CD14-positive monocyte (primary cell): Measurements from ENCODE around the gene RNF167. TPM values are rescaled to one million over a fixed set of nuclear protein-coding genes. Genes with fewer than 3 reads are reported as not detected.

ENCODE experiments used
- DNase-seq, 3 donors: peaks; one replicate each; pipeline ENCODE4 v3.0.0-alpha.2; 2011 to 2022
- H2AFZ ChIP-seq: 2 replicates; pipeline ENCODE4 v1.6.0; 2012; ENCODE audit warnings: mild to moderate bottlenecking, low read depth, low read length, inconsistent platforms; ENCODE audit not compliant: insufficient read depth, poor library complexity, severe bottlenecking
- H3K27ac ChIP-seq, 2 donors: 1 replicate in 1 of 2; 2 replicates in 1 of 2; pipeline ENCODE4 v1.5.1; 2012 to 2013; ENCODE audit warnings: low read length in 2 of 2, control low read depth in 1 of 2, inconsistent platforms in 1 of 2, low read depth in 1 of 2, mild to moderate bottlenecking in 1 of 2
- H3K27me3 ChIP-seq, 2 donors: one replicate each; pipeline versions ENCODE4 v1.6.0 to v1.6.1; 2011 to 2013; ENCODE audit warnings: low read length in 2 of 2; ENCODE audit not compliant: control insufficient read depth in 2 of 2, insufficient read depth in 2 of 2
- H3K36me3 ChIP-seq, 2 donors: replicated peaks in 1 of 2; 1 replicate in 1 of 2; 2 replicates in 1 of 2; pipeline versions ENCODE4 v1.5.1 to v1.6.1; 2012 to 2013; ENCODE audit warnings: low read length in 2 of 2, control low read depth in 1 of 2, inconsistent platforms in 1 of 2, mild to moderate bottlenecking in 1 of 2; ENCODE audit not compliant: insufficient read depth in 2 of 2, control insufficient read depth in 1 of 2
- H3K4me1 ChIP-seq, 2 donors: 1 replicate in 1 of 2; 2 replicates in 1 of 2; pipeline versions ENCODE4 v1.5.1 to v1.6.1; 2012 to 2013; ENCODE audit warnings: low read length in 2 of 2, control low read depth in 1 of 2, inconsistent platforms in 1 of 2, mild to moderate bottlenecking in 1 of 2, moderate library complexity in 1 of 2; ENCODE audit not compliant: insufficient read depth in 2 of 2, control insufficient read depth in 1 of 2
- H3K4me2 ChIP-seq: replicated peaks from 2 replicates; pipeline ENCODE3; 2012; ENCODE audit warnings: low read length, moderate library complexity, mild to moderate bottlenecking; ENCODE audit not compliant: poor library complexity, severe bottlenecking; ENCODE audit errors: extremely low read depth
- H3K4me3 ChIP-seq, 3 experiments: fragments of 200-600 bp in 1 of 3; sonication (generic) in 1 of 3; replicated peaks in 1 of 3; 1 replicate in 2 of 3; 2 replicates in 1 of 3; pipeline ENCODE4 v1.5.1; 2011 to 2013; ENCODE audit warnings: low read length in 3 of 3, mild to moderate bottlenecking in 3 of 3, control low read depth in 2 of 3, low read depth in 2 of 3, inconsistent platforms in 1 of 3, moderate library complexity in 1 of 3
- H3K79me2 ChIP-seq: 2 replicates; pipeline ENCODE4 v1.6.0; 2012; ENCODE audit warnings: mild to moderate bottlenecking, control low read depth, inconsistent platforms, low read length, moderate library complexity; ENCODE audit not compliant: insufficient read depth
- H3K9ac ChIP-seq: 2 replicates; pipeline ENCODE4 v1.6.0; 2017; ENCODE audit warnings: low read length, mild to moderate bottlenecking; ENCODE audit not compliant: insufficient read depth, poor library complexity, severe bottlenecking
- H3K9me3 ChIP-seq, 2 donors: replicated peaks in 1 of 2; 1 replicate in 1 of 2; 2 replicates in 1 of 2; pipeline versions ENCODE4 v1.5.1 to v1.6.1; 2012 to 2013; ENCODE audit warnings: low read length in 2 of 2, control low read depth in 1 of 2; ENCODE audit not compliant: control insufficient read depth in 1 of 2, insufficient read depth in 1 of 2
- H4K20me1 ChIP-seq: 2 replicates; pipeline ENCODE4 v1.6.0; 2012; ENCODE audit warnings: mild to moderate bottlenecking, low read length, control low read depth, moderate library complexity; ENCODE audit not compliant: insufficient read depth
- H3K27ac Mint-ChIP-seq, 7 donors: one replicate each; pipeline ENCODE4 v1.8.0; 2020; ENCODE audit warnings: mild to moderate bottlenecking in 7 of 7, mixed read lengths in 7 of 7, moderate library complexity in 6 of 7, inconsistent platforms in 2 of 7
- H3K27me3 Mint-ChIP-seq, 3 donors: one replicate each; pipeline ENCODE4 v1.8.0; 2021 to 2022; ENCODE audit warnings: low read depth in 3 of 3, mild to moderate bottlenecking in 3 of 3, mixed read lengths in 3 of 3, moderate library complexity in 3 of 3, inconsistent platforms in 1 of 3
- H3K36me3 Mint-ChIP-seq, 2 donors: one replicate each; pipeline ENCODE4 v1.8.0; 2020; ENCODE audit warnings: mixed read lengths in 2 of 2, inconsistent platforms in 1 of 2, mild to moderate bottlenecking in 1 of 2
- H3K4me1 Mint-ChIP-seq: one replicate; pipeline ENCODE4 v1.8.0; 2020; ENCODE audit warnings: mild to moderate bottlenecking, mixed read lengths
- H3K4me3 Mint-ChIP-seq, 2 donors: one replicate each; pipeline ENCODE4 v1.8.0; 2020; ENCODE audit warnings: mild to moderate bottlenecking in 2 of 2, mixed read lengths in 2 of 2, moderate library complexity in 1 of 2
- H3K9me3 Mint-ChIP-seq, 7 donors: one replicate each; pipeline ENCODE4 v1.8.0; 2020 to 2022; ENCODE audit warnings: mixed read lengths in 7 of 7, mild to moderate bottlenecking in 6 of 7, moderate library complexity in 6 of 7, inconsistent platforms in 2 of 7
- WGBS: methylation state at CpG from one replicate; pipeline ENCODE4 v1.1.5; 2013; ENCODE audit warnings: missing lambda C conversion rate; ENCODE audit not compliant: insufficient coverage; 5-methylcytosine and 5-hydroxymethylcytosine counted together
- intact Hi-C, 2 donors: fragments of 100-400 bp; cut with micrococcal nuclease; formaldehyde crosslinking; loops; one replicate each; pipeline versions ENCODE4 v1.15.0 to v1.15.1; 2023
- polyA plus RNA-seq, 3 donors: library from polyadenylated mRNA; depleted of rRNA in 1 of 3; unstranded in 2 of 3; stranded (reverse) in 1 of 3; fragments of 300-500 nt in 2 of 3; fragments of >200 nt in 1 of 3; fragmentation: Illumina TruSeq in 2 of 3; gene quantifications; 1 replicate in 2 of 3; 2 replicates in 1 of 3; pipeline ENCODE4 v1.2.3, GENCODE V29; 2012 to 2021
- TF ChIP-seq, protein P1 (sequence below): fragments of 200-600 bp; IDR thresholded peaks from one replicate; pipeline ENCODE4 v1.8.0; 2022; ENCODE audit warnings: antibody characterized with exemption, mild to moderate bottlenecking

The RNF167 gene
- polyA plus RNA-seq, 3 donors: 17.2 to 105 (median 20.6) TPM

DNA sequence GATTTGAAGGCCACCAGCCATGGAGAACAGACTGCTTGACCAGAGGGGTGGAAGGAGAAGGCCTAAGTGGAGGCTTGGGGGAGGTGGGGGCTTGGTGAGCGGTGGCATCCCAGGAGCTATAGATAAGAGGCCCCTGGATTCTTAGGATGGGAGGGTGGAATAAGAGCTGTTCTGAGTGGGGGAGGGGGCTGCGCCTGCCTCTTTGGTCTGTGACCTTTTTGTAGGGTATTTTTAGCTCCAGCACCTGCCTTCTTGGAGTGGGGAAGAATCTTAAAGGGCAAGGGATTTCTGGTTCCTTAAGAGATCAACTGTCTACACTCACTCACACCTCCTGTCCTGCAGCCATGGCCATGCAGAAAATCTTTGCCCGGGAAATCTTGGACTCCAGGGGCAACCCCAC lies 11.4 kb downstream of the RNF167 start:
- H2AFZ ChIP-seq: no peak overlapping the region
- H3K4me2 ChIP-seq: no peak overlapping the region
- Mint-ChIP-seq H3K27ac (peak overlapping the region in 4 of 7 donors; percentile 61 to 98 (median 94)), H3K4me1 (peaks cover 22% of the 10 kb centered on the region), H3K4me3 (no peak overlapping the region), H3K27me3 (peaks cover 2 to 8% (median 3%) of the 10 kb centered on the region in 3 donors), H3K36me3 (peaks cover 4 to 10% of the 10 kb centered on the region in 2 donors), H3K9me3 (no peaks in the 10 kb centered on the region)
- intact Hi-C loops: loop anchor here in 1 of 2 donors (5.0 kb wide), 1 partner anchor 36 kb away; the partner anchor contains the start of gene CAMTA2
- TF ChIP-seq, protein P1, sequence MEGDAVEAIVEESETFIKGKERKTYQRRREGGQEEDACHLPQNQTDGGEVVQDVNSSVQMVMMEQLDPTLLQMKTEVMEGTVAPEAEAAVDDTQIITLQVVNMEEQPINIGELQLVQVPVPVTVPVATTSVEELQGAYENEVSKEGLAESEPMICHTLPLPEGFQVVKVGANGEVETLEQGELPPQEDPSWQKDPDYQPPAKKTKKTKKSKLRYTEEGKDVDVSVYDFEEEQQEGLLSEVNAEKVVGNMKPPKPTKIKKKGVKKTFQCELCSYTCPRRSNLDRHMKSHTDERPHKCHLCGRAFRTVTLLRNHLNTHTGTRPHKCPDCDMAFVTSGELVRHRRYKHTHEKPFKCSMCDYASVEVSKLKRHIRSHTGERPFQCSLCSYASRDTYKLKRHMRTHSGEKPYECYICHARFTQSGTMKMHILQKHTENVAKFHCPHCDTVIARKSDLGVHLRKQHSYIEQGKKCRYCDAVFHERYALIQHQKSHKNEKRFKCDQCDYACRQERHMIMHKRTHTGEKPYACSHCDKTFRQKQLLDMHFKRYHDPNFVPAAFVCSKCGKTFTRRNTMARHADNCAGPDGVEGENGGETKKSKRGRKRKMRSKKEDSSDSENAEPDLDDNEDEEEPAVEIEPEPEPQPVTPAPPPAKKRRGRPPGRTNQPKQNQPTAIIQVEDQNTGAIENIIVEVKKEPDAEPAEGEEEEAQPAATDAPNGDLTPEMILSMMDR: no peak
- H3K36me3 ChIP-seq: peaks cover 4% of the 10 kb centered on the region in 2 donors
- no peak for DNase-seq
- H3K4me3 ChIP-seq: no peak overlapping the region
- peaks cover 19% of the 10 kb centered on the region for H4K20me1 ChIP-seq
- H3K79me2 ChIP-seq: peaks cover 27% of the 10 kb centered on the region
- peaks cover 18 to 35% of the 10 kb centered on the region in 2 donors for H3K4me1 ChIP-seq
- 92% methylated on average over 2 of the region's 3 CpGs for WGBS
- no peak overlapping the region for H3K9ac ChIP-seq
- H3K9me3 ChIP-seq: no peaks in the 10 kb centered on the region
- H3K27me3 ChIP-seq: no peaks in the 10 kb centered on the region
- no peak overlapping the region for H3K27ac ChIP-seq

DNA sequence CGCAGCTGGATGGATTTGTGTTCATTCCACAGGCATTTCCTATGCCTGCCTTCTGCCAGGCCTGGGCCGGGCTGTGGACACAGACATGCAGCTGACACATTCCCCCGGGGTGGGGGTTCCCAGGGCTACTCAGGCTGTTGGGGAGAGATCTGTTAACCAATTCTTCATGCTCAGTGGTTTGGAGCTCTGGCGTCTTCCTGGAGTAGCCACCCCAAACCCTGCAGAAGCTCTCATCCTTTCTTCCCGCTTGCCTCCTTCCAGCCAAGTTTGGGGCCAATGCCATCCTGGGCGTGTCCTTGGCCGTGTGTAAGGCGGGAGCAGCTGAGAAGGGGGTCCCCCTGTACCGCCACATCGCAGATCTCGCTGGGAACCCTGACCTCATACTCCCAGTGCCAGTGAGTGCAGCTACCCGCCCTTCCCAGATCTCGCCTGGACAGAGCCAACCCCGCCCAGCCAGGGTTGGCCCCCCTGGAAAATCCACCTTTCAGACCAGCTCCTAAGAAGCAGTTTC lies 13.4 kb downstream of the RNF167 start:
- Mint-ChIP-seq H3K36me3 (peaks cover 5 to 13% of the 10 kb centered on the region in 2 donors), H3K4me3 (no peak overlapping the region), H3K9me3 (no peaks in the 10 kb centered on the region), H3K4me1 (peaks cover 19% of the 10 kb centered on the region), H3K27me3 (peaks cover 2 to 3% (median 3%) of the 10 kb centered on the region in 3 donors), H3K27ac (no peak overlapping the region)
- H2AFZ ChIP-seq: no peak overlapping the region
- H3K9ac ChIP-seq: no peak overlapping the region
- TF ChIP-seq, protein P1: no peak
- DNase-seq: no peak
- no peak overlapping the region for H3K4me3 ChIP-seq
- peaks cover 8% of the 10 kb centered on the region for H3K79me2 ChIP-seq
- no peak overlapping the region for H3K27ac ChIP-seq
- no peaks in the 10 kb centered on the region for H3K27me3 ChIP-seq
- H4K20me1 ChIP-seq: no peaks in the 10 kb centered on the region
- intact Hi-C loops: loop anchor here in 1 of 2 donors (5.0 kb wide), 1 partner anchor 34 kb away; the partner anchor contains the start of gene CAMTA2
- H3K36me3 ChIP-seq: no peaks in the 10 kb centered on the region
- H3K4me1 ChIP-seq: peaks cover 15 to 28% of the 10 kb centered on the region in 2 donors
- no peak overlapping the region for H3K4me2 ChIP-seq
- 90% methylated on average over 9 of the region's 14 CpGs for WGBS
- H3K9me3 ChIP-seq: no peaks in the 10 kb centered on the region
